Progenitor cell of endocrine pancreas (in vitro differentiated cells): ENCODE measurements around the gene PLAAT2. TPM values are rescaled to one million over a fixed set of nuclear protein-coding genes. Genes with fewer than 3 reads are reported as not detected.
"Not testable (repeated sequence)": the region's sequence is repeated elsewhere in the genome, so short reads cannot be mapped to it uniquely, and the experiment has no call there.

Source experiments
- DNase-seq: peaks from one replicate; pipeline ENCODE4 v3.0.0; 2021; ENCODE audit warnings: low spot score; ENCODE audit not compliant: unreplicated experiment
- H3K27ac Mint-ChIP-seq: 2 replicates; pipeline ENCODE4 v1.8.0; 2021; ENCODE audit warnings: mild to moderate bottlenecking, moderate library complexity, mixed read lengths
- H3K27me3 Mint-ChIP-seq: 2 replicates; pipeline ENCODE4 v1.8.0; 2021; ENCODE audit warnings: mixed read lengths
- H3K36me3 Mint-ChIP-seq: 2 replicates; pipeline ENCODE4 v1.8.0; 2022; ENCODE audit warnings: mixed read lengths; ENCODE audit not compliant: insufficient read depth
- H3K4me1 Mint-ChIP-seq: 2 replicates; pipeline ENCODE4 v1.8.0; 2021; ENCODE audit warnings: low read depth, mixed read lengths
- H3K4me3 Mint-ChIP-seq: 2 replicates; pipeline ENCODE4 v1.8.0; 2021; ENCODE audit warnings: low read depth, mild to moderate bottlenecking, moderate library complexity, mixed read lengths
- H3K9me3 Mint-ChIP-seq: 2 replicates; pipeline ENCODE4 v1.8.0; 2021; ENCODE audit warnings: low read depth, mixed read lengths
- total RNA-seq: library from RNA; stranded (reverse); gene quantifications from 2 replicates; pipeline ENCODE4 v1.2.1, GENCODE V29; 2021
- TF ChIP-seq, protein P1 (sequence below): fragments of 200-600 bp; sonication (generic); IDR thresholded peaks from one replicate; pipeline ENCODE4 v1.5.0; 2021; ENCODE audit warnings: antibody characterized with exemption, mild to moderate bottlenecking; ENCODE audit not compliant: unreplicated experiment

Gene PLAAT2
- total RNA-seq, 1 donor from 2014 or later: not detected

DNA sequence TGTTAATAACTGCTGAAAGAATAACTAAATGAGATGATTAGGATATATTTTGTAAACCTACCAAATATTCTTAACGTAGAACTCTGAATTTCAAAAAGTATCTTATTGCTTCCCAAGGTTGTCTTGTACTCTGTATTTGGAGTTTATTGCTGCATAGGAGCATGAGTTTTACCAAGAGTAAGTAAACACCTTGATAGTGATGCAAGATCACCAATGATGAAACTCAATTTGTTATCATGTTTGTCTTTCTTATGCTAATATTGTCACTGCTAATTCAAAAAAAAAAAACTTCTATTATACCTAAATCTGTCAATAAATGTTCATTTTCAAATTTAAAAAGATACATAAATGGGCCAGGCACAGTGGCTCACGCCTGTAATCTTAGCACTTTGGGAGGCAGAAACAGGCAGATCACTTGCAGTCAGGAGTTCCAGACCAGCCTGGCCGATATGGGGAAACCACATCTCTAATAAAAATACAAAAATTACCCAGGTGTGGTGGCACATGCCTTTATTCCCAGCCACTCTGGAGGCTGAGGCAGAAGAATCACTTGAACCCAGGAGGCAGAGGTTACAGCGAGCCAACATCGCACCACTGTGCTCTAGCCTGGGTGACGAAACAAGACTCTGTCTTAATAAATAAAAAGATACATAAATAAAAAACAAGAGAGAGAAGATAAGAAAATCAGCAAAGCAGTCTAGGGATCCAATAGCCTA is 23.4 kb upstream of the PLAAT2 start:
- no peak for DNase-seq
- TF ChIP-seq, protein P1, sequence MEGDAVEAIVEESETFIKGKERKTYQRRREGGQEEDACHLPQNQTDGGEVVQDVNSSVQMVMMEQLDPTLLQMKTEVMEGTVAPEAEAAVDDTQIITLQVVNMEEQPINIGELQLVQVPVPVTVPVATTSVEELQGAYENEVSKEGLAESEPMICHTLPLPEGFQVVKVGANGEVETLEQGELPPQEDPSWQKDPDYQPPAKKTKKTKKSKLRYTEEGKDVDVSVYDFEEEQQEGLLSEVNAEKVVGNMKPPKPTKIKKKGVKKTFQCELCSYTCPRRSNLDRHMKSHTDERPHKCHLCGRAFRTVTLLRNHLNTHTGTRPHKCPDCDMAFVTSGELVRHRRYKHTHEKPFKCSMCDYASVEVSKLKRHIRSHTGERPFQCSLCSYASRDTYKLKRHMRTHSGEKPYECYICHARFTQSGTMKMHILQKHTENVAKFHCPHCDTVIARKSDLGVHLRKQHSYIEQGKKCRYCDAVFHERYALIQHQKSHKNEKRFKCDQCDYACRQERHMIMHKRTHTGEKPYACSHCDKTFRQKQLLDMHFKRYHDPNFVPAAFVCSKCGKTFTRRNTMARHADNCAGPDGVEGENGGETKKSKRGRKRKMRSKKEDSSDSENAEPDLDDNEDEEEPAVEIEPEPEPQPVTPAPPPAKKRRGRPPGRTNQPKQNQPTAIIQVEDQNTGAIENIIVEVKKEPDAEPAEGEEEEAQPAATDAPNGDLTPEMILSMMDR: no peak
- Mint-ChIP-seq H3K4me3 (no peak overlapping the region), H3K27ac (no peak overlapping the region), H3K4me1 (peaks cover 7% of the 10 kb centered on the region), H3K36me3 (peaks cover 45% of the 10 kb centered on the region), H3K9me3 (peaks cover 10% of the 10 kb centered on the region), H3K27me3 (no peaks in the 10 kb centered on the region)

DNA sequence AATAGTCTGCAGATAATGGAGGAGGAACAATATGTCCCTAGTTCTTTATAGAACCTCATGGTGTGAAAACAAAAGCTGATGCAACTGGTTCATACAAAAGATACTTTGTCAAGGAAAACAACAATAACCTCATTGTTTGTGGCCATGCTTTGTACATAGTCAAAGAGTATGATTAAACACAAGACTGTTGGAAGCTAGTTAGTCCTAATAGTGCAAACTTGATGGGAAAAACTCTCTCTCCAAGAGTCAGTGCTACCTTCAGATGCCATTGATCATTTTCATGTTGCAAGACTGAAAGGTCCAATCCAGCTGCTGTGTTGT is 20.1 kb upstream of the PLAAT2 start:
- no peak for DNase-seq
- H3K36me3 Mint-ChIP-seq: peaks cover 61% of the 10 kb centered on the region
- H3K4me3 Mint-ChIP-seq: no peak overlapping the region
- no peaks in the 10 kb centered on the region for H3K27me3 Mint-ChIP-seq
- H3K9me3 Mint-ChIP-seq: peaks cover 20% of the 10 kb centered on the region
- peaks cover 7% of the 10 kb centered on the region for H3K4me1 Mint-ChIP-seq
- TF ChIP-seq, protein P1: no peak
- H3K27ac Mint-ChIP-seq: peak overlapping the region; percentile 57

DNA sequence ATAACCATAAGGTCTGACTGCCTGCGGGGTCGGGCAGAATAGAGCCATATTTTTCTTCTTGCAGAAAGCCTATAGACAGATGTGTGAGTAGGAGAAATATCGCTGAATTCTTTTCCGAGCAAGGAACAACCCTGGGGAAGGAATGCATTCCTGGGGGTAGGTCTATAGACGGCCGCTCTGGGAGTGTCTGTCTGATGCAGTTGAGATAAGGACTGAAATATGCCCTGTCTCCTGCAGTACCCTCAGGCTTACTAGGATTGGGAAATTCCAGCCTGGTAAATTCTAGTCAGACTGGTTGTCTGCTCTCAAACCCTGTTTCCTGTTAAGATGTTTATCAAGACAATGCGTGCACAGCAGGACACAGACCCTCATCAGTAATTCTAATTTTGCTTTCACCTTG is 18.0 kb upstream of the PLAAT2 start:
- H3K27me3 Mint-ChIP-seq, DNase-seq, H3K27ac Mint-ChIP-seq, H3K4me3 Mint-ChIP-seq, H3K4me1 Mint-ChIP-seq: not testable (repeated sequence)
- Mint-ChIP-seq H3K9me3 (peaks cover 20% of the 10 kb centered on the region), H3K36me3 (peaks cover 60% of the 10 kb centered on the region)

DNA sequence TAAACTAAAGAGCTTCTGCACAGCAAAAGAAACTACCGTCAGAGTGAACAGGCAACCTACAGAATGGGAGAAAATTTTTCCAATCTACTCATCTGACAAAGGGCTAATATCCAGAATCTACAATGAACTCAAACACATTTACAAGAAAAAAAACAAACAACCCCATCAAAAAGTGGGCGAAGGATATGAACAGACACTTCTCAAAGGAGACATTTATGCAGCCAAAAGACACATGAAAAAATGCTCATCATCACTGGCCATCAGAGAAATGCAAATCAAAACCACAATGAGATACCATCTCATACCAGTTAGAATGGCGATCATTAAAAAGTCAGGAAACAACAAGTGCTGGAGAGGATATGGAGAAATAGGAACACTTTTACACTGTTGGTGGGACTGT is 15.7 kb upstream of the PLAAT2 start:
- peaks cover 19% of the 10 kb centered on the region for H3K4me1 Mint-ChIP-seq
- peaks cover 66% of the 10 kb centered on the region for H3K36me3 Mint-ChIP-seq
- H3K4me3 Mint-ChIP-seq, H3K27me3 Mint-ChIP-seq, DNase-seq: not testable (repeated sequence)
- peaks cover 20% of the 10 kb centered on the region for H3K9me3 Mint-ChIP-seq
- H3K27ac Mint-ChIP-seq: peak overlapping the region; percentile 24

DNA sequence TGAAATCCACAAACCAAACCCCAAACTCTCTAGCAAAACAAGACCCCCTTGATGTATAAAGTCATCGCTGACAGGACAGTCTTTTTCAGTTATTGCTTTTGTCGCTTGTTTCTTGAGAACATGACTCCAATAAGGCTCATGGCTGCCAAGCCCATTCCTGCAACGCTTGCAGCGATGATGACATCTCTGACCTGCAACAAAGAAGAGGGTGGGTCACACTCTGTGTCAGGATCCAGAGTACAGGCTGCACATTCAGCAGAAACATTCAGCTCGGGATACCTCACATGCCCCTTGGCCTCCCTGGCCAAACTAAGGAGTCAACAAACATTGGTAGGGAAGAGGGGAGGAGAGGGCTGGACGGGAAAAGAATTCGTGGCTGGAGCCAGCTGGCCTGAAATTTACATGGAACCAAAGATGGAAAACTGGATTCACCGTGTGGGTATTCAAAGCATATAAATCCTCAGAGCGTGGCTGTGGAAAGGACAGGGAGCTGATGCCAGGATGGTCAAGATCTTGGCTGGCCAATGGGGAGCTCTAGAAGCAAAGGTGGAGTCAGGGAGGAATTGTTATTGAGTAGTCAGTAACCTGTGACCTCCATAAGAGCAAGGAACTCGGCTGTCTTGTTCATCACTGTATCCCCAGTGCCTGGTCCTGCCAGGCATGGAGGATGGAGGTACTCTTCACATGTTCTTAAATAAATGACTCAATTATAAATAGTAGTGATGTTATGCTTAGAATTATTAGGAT is 11.8 kb upstream of the PLAAT2 start:
- H3K27ac Mint-ChIP-seq: peak overlapping the region; percentile 76
- TF ChIP-seq, protein P1: no peak
- no peaks in the 10 kb centered on the region for H3K27me3 Mint-ChIP-seq
- DNase-seq: no peak
- H3K36me3 Mint-ChIP-seq: peaks cover 40% of the 10 kb centered on the region
- no peaks in the 10 kb centered on the region for H3K9me3 Mint-ChIP-seq
- H3K4me3 Mint-ChIP-seq: no peak overlapping the region
- H3K4me1 Mint-ChIP-seq: peaks cover 12% of the 10 kb centered on the region

DNA sequence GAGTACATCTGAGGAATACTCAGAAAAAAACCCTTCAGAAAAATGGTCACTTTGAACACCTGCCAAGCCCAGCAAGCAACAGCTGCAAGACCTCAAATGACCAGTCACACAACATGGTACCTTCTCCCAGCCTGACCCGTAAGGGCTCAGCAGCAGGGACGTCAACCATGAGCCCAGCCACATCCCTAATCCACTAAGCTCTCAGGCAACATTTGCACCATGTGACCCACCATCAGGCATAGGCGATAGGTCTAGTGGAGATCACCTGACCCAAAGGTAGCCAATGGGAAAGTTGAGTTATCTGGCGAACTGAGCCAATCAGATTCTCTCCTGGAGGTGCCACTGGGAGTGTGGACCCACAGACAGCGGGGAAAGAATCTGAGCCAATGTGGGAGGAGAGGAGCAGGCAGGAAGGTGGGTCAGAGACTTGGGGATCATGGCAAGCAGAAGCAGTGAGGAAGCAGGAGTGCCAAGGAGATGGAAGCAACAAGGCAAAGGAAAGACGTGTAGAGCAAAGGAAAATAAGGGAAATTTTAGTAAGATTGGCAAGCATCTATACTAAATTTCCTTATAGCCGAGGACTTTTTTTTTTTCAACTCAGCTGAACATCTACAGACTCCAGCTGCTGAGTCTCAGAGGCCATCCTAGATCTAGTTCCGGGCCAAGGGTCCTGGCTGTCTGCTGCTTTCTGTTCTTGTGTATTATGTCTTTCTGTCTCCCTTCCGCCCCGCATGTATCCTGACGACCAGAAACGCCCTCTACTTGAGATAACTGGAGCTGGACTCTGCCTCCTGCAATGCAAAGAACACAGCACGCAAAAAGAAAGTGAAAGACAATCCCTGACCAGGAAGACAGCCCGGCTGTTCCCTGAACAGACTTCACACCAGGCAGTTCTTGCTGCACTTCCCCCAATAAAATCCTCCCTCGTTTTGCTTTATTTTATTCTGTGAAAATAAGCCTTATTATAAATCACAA is 11.0 kb upstream of the PLAAT2 start:
- peaks cover 12% of the 10 kb centered on the region for H3K4me1 Mint-ChIP-seq
- DNase-seq: no peak
- TF ChIP-seq, protein P1: no peak
- peak overlapping the region; percentile 38 for H3K27ac Mint-ChIP-seq
- H3K27me3 Mint-ChIP-seq: no peaks in the 10 kb centered on the region
- H3K9me3 Mint-ChIP-seq: no peaks in the 10 kb centered on the region
- no peak overlapping the region for H3K4me3 Mint-ChIP-seq
- H3K36me3 Mint-ChIP-seq: peaks cover 34% of the 10 kb centered on the region
